GM21528 (cell line): ENCODE results near the gene IRF5.

Experiments
- ATAC-seq: cut with Tn5 transposase; IDR thresholded peaks from one replicate; pipeline ENCODE4 v1.9.1; 2021; ENCODE audit warnings: mild to moderate bottlenecking, moderate library complexity; ENCODE audit not compliant: unreplicated experiment, low FRiP score

The IRF5 gene, protein sequence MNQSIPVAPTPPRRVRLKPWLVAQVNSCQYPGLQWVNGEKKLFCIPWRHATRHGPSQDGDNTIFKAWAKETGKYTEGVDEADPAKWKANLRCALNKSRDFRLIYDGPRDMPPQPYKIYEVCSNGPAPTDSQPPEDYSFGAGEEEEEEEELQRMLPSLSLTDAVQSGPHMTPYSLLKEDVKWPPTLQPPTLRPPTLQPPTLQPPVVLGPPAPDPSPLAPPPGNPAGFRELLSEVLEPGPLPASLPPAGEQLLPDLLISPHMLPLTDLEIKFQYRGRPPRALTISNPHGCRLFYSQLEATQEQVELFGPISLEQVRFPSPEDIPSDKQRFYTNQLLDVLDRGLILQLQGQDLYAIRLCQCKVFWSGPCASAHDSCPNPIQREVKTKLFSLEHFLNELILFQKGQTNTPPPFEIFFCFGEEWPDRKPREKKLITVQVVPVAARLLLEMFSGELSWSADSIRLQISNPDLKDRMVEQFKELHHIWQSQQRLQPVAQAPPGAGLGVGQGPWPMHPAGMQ

DNA sequence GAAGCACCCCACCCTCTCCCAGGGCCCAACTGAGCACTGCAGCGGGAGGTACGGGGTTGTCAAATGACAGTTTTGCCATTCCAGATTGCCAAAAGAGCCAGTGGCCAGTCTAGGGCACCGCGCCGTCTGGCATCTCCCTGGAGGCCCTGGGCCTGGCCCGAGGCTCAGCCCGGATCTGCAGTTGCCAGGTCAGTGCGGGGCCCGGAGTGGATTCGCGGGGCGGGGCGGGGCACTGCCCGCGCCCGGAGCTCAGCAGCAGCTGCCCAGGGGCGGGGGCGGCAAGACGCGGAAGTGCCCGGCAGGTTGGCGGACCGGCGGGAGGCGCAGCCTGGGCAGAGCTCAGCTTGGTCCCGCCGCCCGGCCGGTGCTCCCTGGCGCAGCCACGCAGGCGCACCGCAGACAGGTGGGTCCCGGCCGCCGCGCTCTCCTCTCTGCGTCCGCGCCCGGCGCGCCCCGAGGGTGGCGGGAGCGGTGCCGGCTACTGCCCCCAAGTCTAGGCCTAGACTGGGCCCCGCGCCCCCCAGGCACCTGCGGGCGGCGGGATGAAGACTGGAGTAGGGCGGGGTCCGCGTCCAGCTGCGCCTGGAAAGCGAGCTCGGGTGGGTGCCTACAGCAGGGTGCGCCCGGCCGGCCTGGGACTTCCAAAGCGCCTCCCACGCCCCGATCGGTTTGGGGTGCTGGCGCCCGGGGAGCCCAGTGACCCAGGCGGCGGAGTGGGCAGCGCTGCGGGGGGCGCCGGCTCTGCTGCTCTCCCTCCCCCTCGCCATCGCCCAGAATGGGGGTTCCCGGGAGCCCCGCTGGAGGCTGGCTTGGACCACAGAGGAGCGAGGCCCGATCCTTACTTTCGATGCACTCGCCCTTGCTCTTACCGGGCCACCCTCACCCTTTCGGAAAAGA lies at the start of gene IRF5:
Gene IRF5, plus strand, starts transcription at position 281 of the 897 bp plus-strand sequence. CDS start 4,155 bp downstream, outside the sequence.
- ATAC-seq, result no peak

- ATAC-seq, result no peak
These were observed 49.5 kb upstream of the IRF5 start for GRCh38 chr7:128888039-128888755.

- no peak for ATAC-seq
These were observed 49.0 kb upstream of the IRF5 start for GRCh38 chr7:128888756-128889095.

DNA sequence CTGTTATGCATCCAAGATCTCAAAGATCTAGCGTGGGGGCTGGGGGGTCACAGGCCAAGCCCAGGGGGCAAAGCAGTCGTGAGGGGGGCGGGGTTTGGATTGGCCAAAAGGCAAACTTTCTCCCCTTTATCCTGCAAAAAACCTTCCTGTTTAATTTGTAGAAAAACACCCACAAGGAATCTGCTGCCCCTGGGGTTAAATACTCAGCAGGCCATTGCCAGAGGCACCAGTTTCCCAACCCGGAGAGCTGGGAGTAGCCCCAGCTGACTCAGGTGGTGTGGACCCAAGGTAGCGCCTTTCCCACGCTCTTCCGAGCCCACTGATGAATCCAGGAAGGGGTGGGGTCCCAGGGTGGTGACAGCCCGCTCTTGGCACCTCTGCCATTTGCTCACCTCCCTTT lies 48.6 kb upstream of the IRF5 start:
- ATAC-seq, result no peak

DNA sequence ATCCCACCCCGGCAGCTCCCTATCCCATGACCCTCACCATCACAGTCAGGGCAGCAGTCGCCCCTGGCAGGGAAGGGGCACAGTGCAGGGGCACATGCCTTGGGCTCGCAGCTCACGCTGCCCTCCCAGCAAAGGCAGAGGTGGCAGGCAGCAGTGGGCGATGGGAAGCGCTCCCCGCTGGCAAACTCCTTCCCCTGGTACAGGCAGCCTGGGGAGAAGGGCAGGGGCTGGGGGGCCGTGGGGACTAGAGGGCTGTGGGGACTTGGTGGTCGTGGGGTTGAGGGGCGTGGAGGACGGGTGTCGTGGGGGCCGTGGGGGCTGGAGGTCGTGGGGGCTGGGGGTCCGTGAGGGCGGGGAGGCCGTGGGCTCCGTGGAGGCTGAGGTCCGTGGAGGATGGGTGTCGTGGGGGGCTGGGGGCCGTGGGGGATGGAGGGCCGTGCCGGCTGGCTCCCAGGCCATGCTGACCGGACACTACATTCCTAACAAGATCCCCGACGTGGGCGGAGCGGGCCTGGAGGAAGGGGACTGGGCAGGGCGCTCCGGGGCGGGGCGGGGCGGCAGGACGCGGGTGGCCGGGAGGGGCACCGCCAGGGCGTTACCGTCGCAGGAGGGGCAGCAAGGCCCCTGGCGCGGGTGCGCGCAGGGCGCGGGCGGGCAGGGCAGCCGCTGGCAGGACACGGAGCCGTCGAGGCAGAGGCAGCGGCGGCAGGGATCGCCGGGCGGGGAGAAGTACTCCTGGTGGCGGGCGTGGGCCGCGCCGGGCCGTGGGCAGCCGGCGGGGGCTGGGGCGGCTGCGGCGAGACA lies 47.2 kb upstream of the IRF5 start:
- ATAC-seq, result no peak

- ATAC-seq, result no peak
These were observed 46.4 kb upstream of the IRF5 start for GRCh38 chr7:128891110-128891941.

GRCh38 chr7:128891942-128892269 lies 45.8 kb upstream of the IRF5 start:
- no peak for ATAC-seq

DNA sequence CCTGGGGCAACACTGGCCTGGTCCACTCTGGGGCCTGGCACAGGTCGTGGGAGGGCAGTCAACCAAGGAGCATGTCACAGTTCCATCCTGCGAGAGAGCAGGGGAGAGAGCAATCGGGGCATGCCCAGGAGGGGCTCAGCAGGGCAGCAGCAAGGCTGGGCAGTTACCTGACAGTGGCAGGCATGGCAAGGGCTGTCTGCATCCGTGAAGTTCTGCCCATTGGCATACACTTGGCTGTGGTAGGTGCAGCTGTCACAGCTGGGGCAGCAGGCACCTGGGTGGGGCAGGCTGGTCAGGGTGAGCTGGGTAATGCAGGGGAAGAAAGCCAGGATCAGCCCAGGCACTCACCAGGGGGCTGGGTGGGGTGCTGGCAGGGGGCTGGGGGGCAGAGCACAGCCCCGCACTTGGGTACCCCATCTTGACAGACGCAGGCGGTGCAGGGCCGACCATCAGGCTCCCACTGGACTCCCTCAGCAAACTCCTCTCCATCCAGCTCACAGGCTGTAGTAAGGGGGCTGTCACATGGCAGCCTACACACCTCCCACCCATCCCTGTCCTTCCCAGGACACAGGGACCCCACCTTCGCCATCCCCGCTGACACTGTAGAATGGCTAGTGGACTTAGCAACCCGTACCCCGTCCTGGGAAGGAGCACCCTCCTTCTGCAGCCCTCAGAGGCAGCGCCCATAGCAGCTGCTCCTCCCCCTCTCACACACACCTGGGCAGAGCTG lies 45.0 kb upstream of the IRF5 start:
- ATAC-seq, result no peak

GRCh38 chr7:128893251-128894100 lies 44.3 kb upstream of the IRF5 start:
- ATAC-seq, result no peak

- no peak for ATAC-seq
These were observed 43.7 kb upstream of the IRF5 start for GRCh38 chr7:128894101-128894440.

- ATAC-seq, result no peak
These were observed 42.4 kb upstream of the IRF5 start for GRCh38 chr7:128895320-128895719.

DNA sequence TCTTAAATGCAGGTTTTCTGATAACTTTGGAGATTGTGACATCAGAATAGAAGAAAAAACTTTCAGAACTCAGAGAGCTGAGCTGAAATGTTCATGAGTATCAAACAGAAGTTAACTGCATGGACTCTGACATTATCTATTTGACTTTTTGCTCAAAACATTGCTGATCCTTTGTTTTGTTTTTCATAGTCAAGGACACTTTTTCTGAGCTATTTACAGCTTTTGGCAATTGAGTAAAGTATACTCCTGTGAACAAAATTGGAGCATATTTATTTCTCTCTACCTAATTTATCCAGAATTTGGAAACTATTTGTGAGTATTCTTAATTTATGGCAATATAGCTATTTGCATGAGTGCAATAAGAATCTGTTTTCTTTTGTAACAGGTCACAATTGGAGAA lies 38.3 kb upstream of the IRF5 start:
- ATAC-seq, result no peak

DNA sequence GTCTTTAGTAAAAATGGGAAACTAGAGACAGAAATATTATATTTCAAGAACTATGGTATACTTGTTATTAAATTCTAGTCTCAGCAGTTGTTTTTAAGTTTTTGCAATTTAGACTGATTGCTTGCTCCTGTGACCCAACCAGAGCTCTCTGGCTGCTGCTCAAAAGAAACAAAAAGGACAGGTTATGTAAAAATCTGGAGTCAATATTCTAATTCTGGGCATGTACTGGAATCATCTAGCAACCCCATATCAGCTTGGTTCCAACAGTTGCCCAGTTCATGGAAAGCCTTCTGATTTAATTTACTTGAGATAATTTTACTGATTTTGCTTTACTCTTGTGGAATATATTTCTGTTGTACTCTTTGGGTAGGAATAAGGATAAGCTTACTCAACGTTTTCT lies 37.5 kb upstream of the IRF5 start:
- no peak for ATAC-seq

GRCh38 chr7:128902761-128903585 lies 34.8 kb upstream of the IRF5 start:
- no peak for ATAC-seq

GRCh38 chr7:128903621-128904361 lies 33.9 kb upstream of the IRF5 start:
- ATAC-seq, result no peak
